GM18517 (cell line): ENCODE measurements around the gene PCSK2.

Source experiments
- ATAC-seq: cut with Tn5 transposase; IDR thresholded peaks from one replicate; pipeline ENCODE4 v1.9.1; 2021; ENCODE audit warnings: mild to moderate bottlenecking, moderate library complexity; ENCODE audit not compliant: unreplicated experiment

PCSK2 gene

GRCh38 chr20:17529586-17529985, 302.7 kb downstream of the PCSK2 start:
- ATAC-seq: no peak

GRCh38 chr20:17530153-17530552, 303.3 kb downstream of the PCSK2 start:
- no peak for ATAC-seq

GRCh38 chr20:17530716-17531664, 304.1 kb downstream of the PCSK2 start, which contains the start of gene BFSP1:
BFSP1 (minus strand) TSS chr20:17531379; CDS start chr20:17531329, 50 bp downstream.
- no peak for ATAC-seq

GRCh38 chr20:17531665-17532025, 304.8 kb downstream of the PCSK2 start:
- ATAC-seq: no peak

- ATAC-seq: no peak
These were observed 306.6 kb downstream of the PCSK2 start for GRCh38 chr20:17533396-17533795.

- ATAC-seq: no peak
These were observed 307.2 kb downstream of the PCSK2 start for GRCh38 chr20:17534077-17534476.
